Raji (cell line): ENCODE results near the gene PDE6D.
A peak's percentile ranks its signal among the peaks of the same experiment; 100 is the strongest.

Experiments
- POLR2A ChIP-seq: IDR thresholded peaks from 2 replicates; pipeline ENCODE4 v1.6.1; 2011; ENCODE audit warnings: low read depth, low read length, control low read depth; ENCODE audit not compliant: insufficient read depth

PDE6D gene

GRCh38 chr2:231786177-231786916 lies 5.3 kb upstream of the PDE6D start, which contains the start of gene COPS7B:
Gene COPS7B (plus strand): TSS chr2:231786445. CDS start chr2:231788571, 2,126 bp downstream.
- TF ChIP-seq POLR2A: peak; percentile 62

- no peak for TF ChIP-seq POLR2A
Observed at GRCh38 chr2:231785822-231786176, 4.7 kb upstream of the PDE6D start.

- TF ChIP-seq POLR2A: no peak
Observed at GRCh38 chr2:231785413-231785812, 4.3 kb upstream of the PDE6D start.

DNA sequence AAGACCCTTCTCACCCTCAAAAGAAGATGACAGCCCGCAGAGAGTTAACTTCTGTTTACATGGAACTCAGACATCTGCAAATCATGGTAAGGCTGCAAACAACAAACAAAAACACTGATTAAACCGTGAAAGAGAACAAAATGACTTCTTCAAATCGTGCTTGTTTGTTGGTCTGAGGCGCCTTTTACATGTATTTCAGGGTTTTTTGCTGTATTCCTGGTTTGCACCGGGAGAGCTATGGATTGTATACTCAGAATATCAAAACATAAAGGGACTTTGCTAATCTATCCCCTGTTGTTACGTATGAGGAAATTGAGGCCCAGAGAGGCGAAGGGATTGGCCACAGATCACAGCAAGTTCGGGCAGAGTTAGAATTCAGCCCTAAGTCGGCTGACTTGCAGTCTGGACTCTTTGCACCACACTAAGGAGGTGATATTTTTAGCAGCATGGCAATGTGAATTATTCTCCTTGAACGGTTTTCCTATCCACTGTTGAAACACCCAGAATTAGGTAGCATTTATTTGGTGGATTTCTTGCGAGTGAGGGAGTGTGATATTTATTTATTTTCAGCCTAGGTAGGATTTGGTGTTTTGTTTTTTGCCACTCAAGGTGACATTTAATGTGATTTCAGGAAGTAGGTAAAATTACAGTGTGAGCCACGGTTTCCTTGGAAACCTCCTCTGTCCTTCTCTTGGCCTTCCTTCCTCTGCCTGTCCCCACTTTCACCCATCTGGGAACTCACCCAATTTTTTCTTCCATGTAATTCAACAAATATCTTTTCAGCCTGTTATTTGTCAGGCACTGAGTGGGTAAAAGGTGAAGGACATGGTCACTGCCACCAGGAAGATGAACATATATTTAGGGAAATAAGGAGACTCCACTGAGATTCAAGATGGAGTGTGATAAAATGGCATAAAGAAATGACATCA lies 980 bp upstream of the PDE6D start:
- TF ChIP-seq POLR2A: no peak

DNA sequence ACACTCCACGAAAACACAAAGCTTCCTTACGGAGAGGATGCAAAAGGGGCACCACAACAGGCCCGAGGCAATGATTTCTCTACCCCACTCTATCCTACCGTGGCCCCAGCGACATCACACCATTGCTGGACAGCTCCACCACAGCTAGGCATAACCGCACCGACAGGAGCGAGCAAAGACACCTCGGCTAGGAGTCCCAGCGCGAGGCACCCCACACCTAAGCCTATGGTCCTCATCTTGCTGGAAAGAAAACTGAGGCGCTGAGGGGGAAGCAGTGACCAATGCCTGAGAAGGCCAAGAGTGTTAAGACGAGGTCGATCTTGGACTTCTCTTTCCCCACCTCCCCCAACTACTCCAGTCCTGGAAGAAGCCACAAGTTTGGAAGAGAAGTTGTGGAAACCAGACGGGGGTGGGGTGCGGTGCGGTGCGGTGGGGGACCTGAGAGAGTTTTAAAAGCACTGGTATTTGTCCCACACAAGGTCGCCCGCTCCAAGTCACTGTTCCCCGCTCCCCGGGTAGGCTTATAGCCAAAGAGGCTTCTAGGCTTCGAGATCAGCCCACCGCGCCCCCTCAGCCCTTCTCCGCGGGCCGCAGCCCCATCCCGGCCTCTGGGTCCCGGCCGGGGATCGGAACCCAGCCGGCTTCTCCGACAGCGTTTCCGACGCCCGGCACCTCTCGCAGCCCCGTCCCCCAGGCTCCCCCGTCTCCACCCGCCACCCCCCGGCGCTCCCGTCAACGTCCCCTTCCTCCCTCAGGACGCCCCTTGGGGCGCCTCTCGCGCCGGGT lies 766 bp downstream of the PDE6D start:
- no peak for TF ChIP-seq POLR2A

GRCh38 chr2:231769170-231770136 lies 11.6 kb downstream of the PDE6D start:
- TF ChIP-seq POLR2A: no peak

- no peak for TF ChIP-seq POLR2A
Observed at GRCh38 chr2:231765496-231765929, 15.6 kb downstream of the PDE6D start.

- TF ChIP-seq POLR2A: no peak
Observed at GRCh38 chr2:231764760-231765159, 16.3 kb downstream of the PDE6D start.

DNA sequence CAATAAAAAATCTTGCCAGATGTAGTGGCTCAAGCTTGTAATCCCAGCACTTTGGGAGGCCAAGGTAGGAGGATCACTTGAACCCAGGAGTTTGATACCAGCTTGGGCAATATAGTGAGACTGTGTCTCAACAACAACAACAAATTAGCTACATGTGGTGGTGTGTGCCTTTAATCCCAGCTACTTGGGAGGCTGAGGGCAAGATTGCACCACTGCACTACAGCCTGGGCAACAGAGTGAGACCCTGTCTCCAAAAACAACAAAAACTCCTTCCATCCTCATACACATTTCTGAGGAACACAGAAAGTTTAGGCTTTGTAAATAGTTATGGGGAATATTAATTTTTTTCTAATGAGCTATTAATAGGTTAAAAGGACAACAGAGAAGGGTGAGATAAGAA lies 17.0 kb downstream of the PDE6D start:
- TF ChIP-seq POLR2A: no peak

DNA sequence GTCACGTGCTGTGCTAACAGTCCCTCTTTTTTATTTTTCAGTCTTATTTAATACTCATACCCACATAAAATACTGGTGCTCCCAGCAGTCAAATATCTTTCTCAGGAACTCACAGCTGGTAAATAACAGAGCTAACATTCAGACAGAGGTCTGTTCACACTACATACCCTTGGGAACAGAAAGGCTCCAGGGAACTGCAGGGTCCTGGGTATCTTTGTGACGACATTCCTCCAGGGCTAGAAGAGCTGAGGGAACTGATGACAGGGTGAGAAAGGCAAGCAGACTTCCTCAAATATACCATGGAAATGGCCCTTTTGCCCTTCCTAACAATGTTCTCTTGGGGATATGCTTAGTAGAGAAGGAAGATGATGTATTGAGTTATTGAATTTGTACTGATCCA lies 19.3 kb downstream of the PDE6D start:
- TF ChIP-seq POLR2A: no peak

DNA sequence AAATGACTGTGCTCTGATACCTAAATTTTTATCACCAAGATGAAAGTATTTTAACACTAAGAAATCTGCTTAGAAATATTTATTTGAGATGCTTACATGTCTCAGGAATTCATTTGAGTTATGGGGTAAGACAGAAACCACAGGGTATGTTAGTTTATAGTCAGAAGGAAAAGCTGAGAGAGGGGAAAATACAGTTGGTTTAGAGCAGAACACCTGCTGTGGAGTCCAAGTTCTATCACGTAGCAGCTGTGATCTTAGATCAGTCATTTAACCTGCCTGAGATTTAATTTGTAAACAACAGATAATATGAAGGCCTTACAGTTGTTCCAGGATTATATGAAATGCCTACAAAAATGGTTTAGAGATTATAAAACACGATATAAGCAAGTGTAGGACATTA lies 29.0 kb downstream of the PDE6D start:
- TF ChIP-seq POLR2A: no peak

- no peak for TF ChIP-seq POLR2A
Observed at GRCh38 chr2:231751042-231751815, 29.9 kb downstream of the PDE6D start.

DNA sequence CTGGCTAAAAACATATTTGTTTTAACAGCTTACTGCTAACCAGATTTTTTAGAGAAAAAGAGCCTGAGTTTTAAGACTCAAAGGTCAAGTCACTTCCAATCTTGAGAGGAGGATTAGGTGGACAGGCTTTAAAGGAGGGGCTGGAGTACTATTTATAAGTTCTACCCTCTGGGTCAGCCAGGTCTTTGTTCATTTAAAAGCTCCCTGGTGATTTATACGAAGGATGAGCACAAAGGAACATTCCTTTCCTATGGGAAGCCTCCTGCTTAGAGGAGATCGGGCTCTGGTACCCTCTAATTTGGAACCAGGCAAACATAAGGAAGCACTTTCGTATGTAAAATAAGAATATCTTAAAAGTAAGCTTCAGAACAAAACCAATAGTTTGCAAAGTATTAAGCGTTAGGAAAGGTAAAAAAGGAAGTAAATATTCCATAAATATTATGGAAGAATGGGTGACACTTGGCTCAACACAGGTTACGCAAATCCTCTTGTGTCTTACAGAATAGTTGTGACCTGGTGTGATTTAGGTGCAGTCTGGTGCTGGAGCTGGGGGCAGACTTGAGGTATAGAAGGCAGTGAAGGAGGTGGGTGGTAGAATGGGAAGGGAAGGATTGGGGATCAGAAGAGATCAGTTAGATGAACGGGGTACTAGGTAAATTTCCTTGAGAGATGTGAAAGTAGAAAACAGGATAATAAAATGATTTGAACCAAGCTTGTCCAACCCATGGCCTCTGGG lies 35.6 kb downstream of the PDE6D start:
- TF ChIP-seq POLR2A: no peak
